MM.1S (cell line): ENCODE results near the gene EPHA2.

ENCODE experiments used
- DNase-seq: peaks from one replicate; pipeline ENCODE4 v3.0.0-alpha.2; 2015
- H2AFZ ChIP-seq: fragments of 300-600 bp; sonication (generic); 2 replicates; pipeline ENCODE4 v1.6.0; 2016; ENCODE audit warnings: antibody characterized with exemption, low read length
- H3F3A ChIP-seq: fragments of 300-600 bp; sonication (generic); 2 replicates; pipeline ENCODE4 v1.6.1; 2016; ENCODE audit warnings: mild to moderate bottlenecking, antibody characterized with exemption, low read length, moderate library complexity, mixed read lengths; ENCODE audit not compliant: insufficient read depth
- H3K27ac ChIP-seq: fragments of 300-600 bp; sonication (generic); 2 replicates; pipeline ENCODE4 v1.5.1; 2016; ENCODE audit warnings: mild to moderate bottlenecking, low read length
- H3K27me3 ChIP-seq: fragments of 300-600 bp; sonication (generic); replicated peaks from 2 replicates; pipeline ENCODE4 v1.6.0; 2016; ENCODE audit warnings: low read length; ENCODE audit not compliant: insufficient read depth
- H3K36me3 ChIP-seq: fragments of 300-600 bp; sonication (generic); replicated peaks from 2 replicates; pipeline ENCODE4 v1.6.1; 2016; ENCODE audit warnings: mild to moderate bottlenecking, low read length, mixed read lengths; ENCODE audit not compliant: insufficient read depth
- H3K4me1 ChIP-seq: fragments of 300-600 bp; sonication (generic); 2 replicates; pipeline ENCODE4 v1.6.1; 2016; ENCODE audit warnings: low read length, mixed read lengths
- H3K4me2 ChIP-seq: fragments of 300-600 bp; sonication (generic); 2 replicates; pipeline ENCODE4 v1.6.0; 2016; ENCODE audit warnings: low read depth, low read length
- H3K4me3 ChIP-seq: fragments of 300-600 bp; sonication (generic); 2 replicates; pipeline ENCODE4 v1.5.1; 2016; ENCODE audit warnings: low read length, mixed read lengths
- H3K79me2 ChIP-seq: fragments of 300-600 bp; sonication (generic); 2 replicates; pipeline ENCODE4 v1.6.1; 2016; ENCODE audit warnings: mixed run types, low read length, mixed read lengths
- H3K9ac ChIP-seq: fragments of 300-600 bp; sonication (generic); 2 replicates; pipeline ENCODE4 v1.6.1; 2016; ENCODE audit warnings: low read length, mixed read lengths
- H3K9me2 ChIP-seq: fragments of 300-600 bp; sonication (generic); replicated peaks from 2 replicates; pipeline ENCODE4 v1.6.1; 2016; ENCODE audit warnings: mild to moderate bottlenecking, low read length, mixed read lengths; ENCODE audit not compliant: insufficient read depth
- H3K9me3 ChIP-seq: fragments of 300-600 bp; sonication (generic); replicated peaks from 2 replicates; pipeline ENCODE4 v1.6.1; 2016; ENCODE audit warnings: mild to moderate bottlenecking, low read length, mixed read lengths; ENCODE audit not compliant: insufficient read depth
- H4K20me1 ChIP-seq: fragments of 300-600 bp; sonication (generic); 2 replicates; pipeline ENCODE4 v1.6.1; 2016; ENCODE audit warnings: mild to moderate bottlenecking, low read length, moderate library complexity, mixed read lengths; ENCODE audit not compliant: insufficient read depth
- CTCF ChIP-seq: fragments of 300-600 bp; sonication (generic); IDR thresholded peaks from 2 replicates; pipeline ENCODE4 v1.5.1; 2016; ENCODE audit warnings: antibody characterized with exemption, low read length, mixed read lengths
- EZH2 ChIP-seq: fragments of 300-600 bp; sonication (generic); optimal IDR thresholded peaks from 2 replicates; pipeline ENCODE3; 2017; ENCODE audit warnings: low read depth, mild to moderate bottlenecking, antibody characterized with exemption, low read length, mixed read lengths
- EZH2phosphoT487 ChIP-seq: fragments of 300-600 bp; sonication (generic); IDR thresholded peaks from 2 replicates; pipeline ENCODE4 v1.6.1; 2018; ENCODE audit warnings: antibody characterized with exemption, low read length

Gene EPHA2

DNA sequence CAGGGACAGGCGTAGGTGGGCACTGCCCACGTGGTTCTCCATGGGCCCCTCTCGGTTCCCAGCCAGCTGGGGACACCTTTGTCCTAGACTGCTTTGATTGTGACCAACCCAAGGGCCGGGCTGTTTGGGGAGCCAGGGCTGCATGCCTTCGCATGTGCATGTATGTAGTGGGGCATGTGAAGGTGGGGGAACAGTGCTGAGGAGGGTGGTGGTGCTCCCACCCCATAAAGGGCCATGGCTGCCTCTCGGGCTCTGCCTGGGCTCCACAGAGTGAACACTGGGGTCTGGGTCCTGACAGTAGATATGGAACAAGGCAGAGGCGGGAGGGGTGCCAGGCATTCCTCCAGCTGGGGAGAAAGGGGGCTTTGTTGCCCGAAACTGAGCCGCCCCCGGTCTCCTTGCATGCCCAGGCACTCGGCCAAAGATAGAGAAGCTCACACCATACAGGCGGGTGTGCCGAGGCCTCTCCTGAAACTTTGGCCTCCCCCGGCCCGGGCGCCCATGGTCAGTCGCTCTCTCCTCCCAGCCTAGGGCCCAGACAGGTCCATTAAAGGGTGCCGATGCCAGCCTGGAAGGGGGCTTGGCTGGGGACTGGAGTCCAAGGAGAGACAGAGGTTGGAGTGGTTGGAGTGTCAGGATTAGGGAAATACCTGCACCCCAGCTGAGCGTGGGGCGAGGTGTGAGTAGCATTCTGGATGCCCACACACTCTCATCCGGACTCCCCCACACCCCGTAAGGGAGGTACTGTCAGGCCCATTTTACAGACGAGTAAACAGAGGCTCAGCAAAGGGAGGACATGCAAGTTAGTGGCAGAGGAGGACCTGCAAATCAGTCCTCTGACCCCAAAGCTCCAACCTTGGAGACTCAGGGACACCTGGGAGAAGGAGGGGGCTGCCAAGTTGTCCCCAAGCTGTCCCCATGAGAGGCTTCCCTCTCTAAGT, 41.1 kb downstream of the EPHA2 start:
- Histone ChIP-seq H3K27ac (no peak overlapping the region), H3K36me3 (no peaks in the 10 kb centered on the region), H3F3A (no peaks in the 10 kb centered on the region), H2AFZ (no peak overlapping the region), H3K79me2 (no peaks in the 10 kb centered on the region), H3K4me1 (no peaks in the 10 kb centered on the region), H3K4me3 (no peak overlapping the region), H4K20me1 (no peaks in the 10 kb centered on the region), H3K9me2 (no peaks in the 10 kb centered on the region), H3K9me3 (no peaks in the 10 kb centered on the region), H3K9ac (no peak overlapping the region), H3K27me3 (peaks cover 85% of the 10 kb centered on the region), H3K4me2 (no peak overlapping the region)
- no peak for DNase-seq
- TF ChIP-seq EZH2phosphoT487, result no peak
- no peak for TF ChIP-seq CTCF
- no peak for TF ChIP-seq EZH2

DNA sequence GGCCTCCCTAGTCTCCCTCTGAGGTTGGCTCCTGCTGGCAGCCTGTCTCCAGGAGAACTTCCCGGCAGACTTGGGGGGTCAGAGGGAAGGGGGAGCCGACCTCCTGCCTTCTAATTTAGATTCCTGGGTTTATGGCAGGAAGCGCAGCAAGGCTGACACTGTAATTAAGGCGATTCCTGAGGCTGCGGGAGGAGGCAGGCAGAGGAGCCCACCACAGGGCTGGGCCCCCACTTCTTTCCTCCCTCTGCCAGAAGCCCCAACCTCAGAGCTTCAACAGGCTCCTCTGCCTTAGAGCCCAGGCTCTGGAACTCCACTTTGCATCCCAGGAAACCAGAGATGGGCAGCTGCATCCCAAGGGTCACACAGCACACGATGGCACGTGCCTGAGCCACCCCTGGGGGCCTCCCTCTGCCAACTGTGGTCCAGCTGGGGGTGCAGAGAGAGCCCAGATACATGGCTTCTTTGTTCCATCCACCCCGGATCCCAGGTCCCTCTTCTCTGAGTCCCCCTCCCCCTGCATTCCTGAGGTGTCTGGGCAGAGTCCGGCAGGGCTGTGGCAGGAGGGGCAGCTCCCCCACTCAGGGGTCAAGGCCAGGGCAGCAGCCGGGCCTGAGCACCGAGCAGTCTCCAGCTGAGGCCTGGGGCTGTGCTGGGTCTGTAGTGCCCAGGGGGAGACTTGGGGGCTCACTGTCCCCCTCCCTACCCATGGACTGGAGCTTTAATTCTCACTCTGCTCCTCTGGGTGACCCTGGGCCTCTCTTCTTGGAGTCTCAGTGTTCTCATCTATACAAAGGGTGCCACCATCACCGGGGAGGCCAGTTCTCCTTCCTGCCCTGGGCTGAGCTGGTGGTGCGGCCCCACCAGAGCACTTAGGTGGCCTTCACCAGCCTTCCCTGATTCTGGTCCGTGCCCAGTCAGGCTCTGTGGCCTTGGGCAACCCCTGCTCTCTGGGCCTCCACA, 43.0 kb downstream of the EPHA2 start:
- H3K4me1 ChIP-seq, result no peaks in the 10 kb centered on the region
- no peaks in the 10 kb centered on the region for H3K9me2 ChIP-seq
- no peak overlapping the region for H3K4me3 ChIP-seq
- H3K79me2 ChIP-seq, result no peaks in the 10 kb centered on the region
- H3K9me3 ChIP-seq, result no peaks in the 10 kb centered on the region
- H2AFZ ChIP-seq, result no peak overlapping the region
- H4K20me1 ChIP-seq, result no peaks in the 10 kb centered on the region
- H3K36me3 ChIP-seq, result no peaks in the 10 kb centered on the region
- H3K27ac ChIP-seq, result no peak overlapping the region
- H3F3A ChIP-seq, result no peaks in the 10 kb centered on the region
- no peak overlapping the region for H3K4me2 ChIP-seq
- DNase-seq, result no peak
- no peak overlapping the region for H3K9ac ChIP-seq
- TF ChIP-seq CTCF (no peak), EZH2 (no peak), EZH2phosphoT487 (no peak)
- peaks cover 86% of the 10 kb centered on the region for H3K27me3 ChIP-seq

GRCh38 chr1:16111771-16112595, 43.9 kb downstream of the EPHA2 start:
- H3F3A ChIP-seq, result no peaks in the 10 kb centered on the region
- H3K9ac ChIP-seq, result no peak overlapping the region

More at GRCh38 chr1:16111771-16112595, 43.9 kb downstream of the EPHA2 start:
- H3K27ac ChIP-seq, result no peak overlapping the region
- H3K4me1 ChIP-seq, result no peaks in the 10 kb centered on the region
- H3K9me3 ChIP-seq, result no peaks in the 10 kb centered on the region
- DNase-seq, result no peak
- no peaks in the 10 kb centered on the region for H3K79me2 ChIP-seq
- H2AFZ ChIP-seq, result no peak overlapping the region
- H3K36me3 ChIP-seq, result no peaks in the 10 kb centered on the region
- no peak overlapping the region for H3K4me3 ChIP-seq
- TF ChIP-seq EZH2phosphoT487 (no peak), CTCF (no peak), EZH2 (no peak)
- no peak overlapping the region for H3K4me2 ChIP-seq
- no peaks in the 10 kb centered on the region for H4K20me1 ChIP-seq
- H3K9me2 ChIP-seq, result no peaks in the 10 kb centered on the region
- peaks cover 86% of the 10 kb centered on the region for H3K27me3 ChIP-seq
